Thoracic aorta (tissue), 2 donors: ENCODE measurements around the gene KAZN. TPM values are rescaled to one million over a fixed set of nuclear protein-coding genes. Genes with fewer than 3 reads are reported as not detected.

Experiments used
- ATAC-seq: fragments of 150-250 bp; one replicate; pipeline ENCODE4 v1.8.0; 2017; ENCODE audit warnings: low read depth; ENCODE audit not compliant: insufficient number of reproducible peaks, low FRiP score
- DNase-seq: peaks from one replicate; pipeline ENCODE4 v3.0.0-alpha.2; 2020; ENCODE audit warnings: low spot score
- H3K27ac ChIP-seq, 2 donors: fragments of 200-600 bp; sonication (generic); 1 replicate in 1 of 2; 2 replicates in 1 of 2; pipeline ENCODE4 v1.5.1; 2016; ENCODE audit warnings: mild to moderate bottlenecking in 2 of 2, moderate library complexity in 2 of 2
- H3K27me3 ChIP-seq: fragments of 200-600 bp; sonication (generic); replicated peaks from 2 replicates; pipeline ENCODE4 v1.6.0; 2016; ENCODE audit warnings: mild to moderate bottlenecking; ENCODE audit not compliant: insufficient read depth
- H3K36me3 ChIP-seq: fragments of 200-600 bp; sonication (generic); one replicate; pipeline ENCODE4 v1.5.1; 2016
- H3K4me1 ChIP-seq, 2 donors: fragments of 200-600 bp; sonication (generic); 1 replicate in 1 of 2; 2 replicates in 1 of 2; pipeline versions ENCODE4 v1.5.1 to v1.6.0; 2016; ENCODE audit warnings: low read depth in 2 of 2, mild to moderate bottlenecking in 1 of 2; ENCODE audit not compliant: control insufficient read depth in 1 of 2
- H3K4me3 ChIP-seq: fragments of 200-600 bp; sonication (generic); 2 replicates; pipeline ENCODE4 v1.5.1; 2016; ENCODE audit warnings: mild to moderate bottlenecking
- H3K9me3 ChIP-seq: fragments of 200-600 bp; sonication (generic); 2 replicates; pipeline ENCODE4 v1.5.1; 2016
- total RNA-seq, 2 donors: library from RNA; depleted of rRNA; stranded (reverse); fragments of >200 nt; gene quantifications; one replicate each; pipeline versions ENCODE4 v1.1.0 to v1.2.3, GENCODE V29; 2016
- TF ChIP-seq, protein P1 (sequence below): fragments of 200-600 bp; sonication (generic); IDR thresholded peaks from one replicate; pipeline ENCODE4 v1.5.1; 2019; ENCODE audit warnings: antibody characterized with exemption

KAZN gene
- total RNA-seq, 2 donors from 2014 or later, result 17.4 to 30.3 TPM

DNA sequence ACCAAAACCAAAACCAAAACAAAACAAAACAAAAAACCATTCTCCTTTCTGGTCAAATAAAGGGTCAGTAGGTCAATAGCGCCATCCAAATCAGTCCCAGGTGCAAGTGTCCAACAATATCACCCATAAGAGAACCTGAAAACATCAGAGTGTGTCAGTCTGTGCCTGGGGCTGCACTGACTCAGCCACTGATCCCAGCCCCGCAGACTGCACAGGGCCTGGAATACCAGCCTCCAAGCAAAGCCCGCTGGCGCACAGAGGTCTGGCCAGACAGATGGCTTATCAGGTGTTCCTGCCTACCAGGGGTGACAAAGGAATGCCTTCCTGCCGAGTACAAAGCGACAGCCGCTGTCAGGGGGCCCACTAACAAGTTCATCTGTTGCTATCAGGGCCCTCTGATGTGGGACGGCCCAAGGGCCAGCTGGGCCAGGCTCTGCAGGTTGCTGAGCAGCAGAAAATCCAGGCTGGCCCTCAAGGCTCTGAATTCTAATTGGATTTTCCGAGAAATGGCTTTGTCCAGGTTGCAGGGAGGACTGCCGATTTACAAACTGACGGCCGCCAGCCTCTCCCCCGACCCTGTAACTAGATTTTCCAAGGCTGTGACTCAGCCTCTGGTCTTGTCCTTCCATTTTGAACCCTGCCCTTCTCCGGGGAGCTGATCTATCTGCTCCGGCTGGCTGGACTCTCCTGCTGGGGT, 541.3 kb downstream of the KAZN start:
- H3K4me3 ChIP-seq, result no peak overlapping the region
- no peak overlapping the region for H3K27ac ChIP-seq
- ATAC-seq, result no peak
- TF ChIP-seq, protein P1, sequence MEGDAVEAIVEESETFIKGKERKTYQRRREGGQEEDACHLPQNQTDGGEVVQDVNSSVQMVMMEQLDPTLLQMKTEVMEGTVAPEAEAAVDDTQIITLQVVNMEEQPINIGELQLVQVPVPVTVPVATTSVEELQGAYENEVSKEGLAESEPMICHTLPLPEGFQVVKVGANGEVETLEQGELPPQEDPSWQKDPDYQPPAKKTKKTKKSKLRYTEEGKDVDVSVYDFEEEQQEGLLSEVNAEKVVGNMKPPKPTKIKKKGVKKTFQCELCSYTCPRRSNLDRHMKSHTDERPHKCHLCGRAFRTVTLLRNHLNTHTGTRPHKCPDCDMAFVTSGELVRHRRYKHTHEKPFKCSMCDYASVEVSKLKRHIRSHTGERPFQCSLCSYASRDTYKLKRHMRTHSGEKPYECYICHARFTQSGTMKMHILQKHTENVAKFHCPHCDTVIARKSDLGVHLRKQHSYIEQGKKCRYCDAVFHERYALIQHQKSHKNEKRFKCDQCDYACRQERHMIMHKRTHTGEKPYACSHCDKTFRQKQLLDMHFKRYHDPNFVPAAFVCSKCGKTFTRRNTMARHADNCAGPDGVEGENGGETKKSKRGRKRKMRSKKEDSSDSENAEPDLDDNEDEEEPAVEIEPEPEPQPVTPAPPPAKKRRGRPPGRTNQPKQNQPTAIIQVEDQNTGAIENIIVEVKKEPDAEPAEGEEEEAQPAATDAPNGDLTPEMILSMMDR, result no peak
- no peaks in the 10 kb centered on the region for H3K27me3 ChIP-seq
- H3K4me1 ChIP-seq, result peaks cover 0 to 11% of the 10 kb centered on the region in 2 donors
- no peaks in the 10 kb centered on the region for H3K9me3 ChIP-seq
- H3K36me3 ChIP-seq, result no peaks in the 10 kb centered on the region
- no peak for DNase-seq

GRCh38 chr1:15141935-15142539, 543.6 kb downstream of the KAZN start:
- Histone ChIP-seq H3K9me3 (no peaks in the 10 kb centered on the region), H3K4me3 (no peak overlapping the region), H3K36me3 (no peaks in the 10 kb centered on the region), H3K4me1 (peaks cover 0 to 22% of the 10 kb centered on the region in 2 donors), H3K27me3 (no peaks in the 10 kb centered on the region), H3K27ac (no peak overlapping the region)
- TF ChIP-seq, protein P1, result no peak
- no peak for ATAC-seq
- no peak for DNase-seq

DNA sequence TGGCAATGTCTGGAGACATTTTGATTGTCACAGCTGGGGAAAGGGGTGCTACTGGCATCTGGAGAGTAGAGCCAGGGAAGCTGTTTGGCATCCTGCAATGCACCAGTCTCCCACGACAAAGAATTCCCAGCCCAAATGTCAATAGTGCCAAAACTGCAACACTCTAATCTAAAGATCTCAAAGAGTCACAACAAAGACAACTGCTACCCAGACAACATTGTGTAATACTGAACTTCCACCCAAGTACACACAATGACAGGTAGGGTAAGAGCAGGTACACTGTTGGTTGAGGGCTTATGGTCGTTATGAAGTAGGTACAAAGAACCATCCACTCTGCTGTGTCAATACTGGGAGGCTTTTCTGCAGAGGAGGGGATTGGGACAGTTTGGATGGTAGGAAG, 546.8 kb downstream of the KAZN start:
- no peak overlapping the region for H3K4me3 ChIP-seq
- ATAC-seq (no peak), DNase-seq (no peak)
- H3K4me1 ChIP-seq, result peaks cover 0 to 28% of the 10 kb centered on the region in 2 donors
- no peak overlapping the region for H3K27ac ChIP-seq
- H3K36me3 ChIP-seq, result no peaks in the 10 kb centered on the region
- no peaks in the 10 kb centered on the region for H3K9me3 ChIP-seq
- TF ChIP-seq, protein P1, result no peak
- H3K27me3 ChIP-seq, result no peaks in the 10 kb centered on the region

DNA sequence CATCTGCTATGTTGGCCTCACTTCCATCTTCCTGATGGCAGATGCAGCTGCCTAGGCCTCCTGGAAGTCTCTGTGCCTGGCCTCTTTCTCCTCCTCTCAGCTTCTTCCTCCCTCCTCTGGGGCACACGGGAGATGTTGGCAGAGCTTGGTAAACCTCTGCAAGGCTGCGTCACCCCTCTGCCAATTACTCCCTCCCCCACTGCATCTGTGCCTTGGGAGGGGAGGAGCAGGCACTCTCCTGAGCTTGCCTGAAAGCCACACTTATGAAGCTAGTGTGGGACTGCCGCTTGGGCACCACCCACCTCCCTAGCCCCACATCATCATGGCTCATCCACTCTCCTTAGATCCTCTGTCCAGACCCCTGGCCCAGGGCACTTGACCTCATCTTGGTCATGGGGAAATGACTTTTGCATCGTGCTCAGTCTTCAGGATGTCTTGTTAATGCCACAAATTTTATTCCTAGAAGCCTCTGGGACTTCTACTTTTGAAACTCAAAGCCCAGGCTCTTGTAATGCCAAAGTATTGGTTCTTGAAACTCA, 547.7 kb downstream of the KAZN start:
- Histone ChIP-seq H3K4me3 (no peak overlapping the region), H3K27me3 (no peaks in the 10 kb centered on the region), H3K9me3 (no peaks in the 10 kb centered on the region), H3K27ac (no peak overlapping the region), H3K36me3 (no peaks in the 10 kb centered on the region), H3K4me1 (peaks cover 0 to 28% of the 10 kb centered on the region in 2 donors)
- TF ChIP-seq, protein P1, result no peak
- no peak for ATAC-seq
- DNase-seq, result no peak

- DNase-seq, result no peak
- peaks cover 0 to 23% of the 10 kb centered on the region in 2 donors for H3K4me1 ChIP-seq
- no peaks in the 10 kb centered on the region for H3K27me3 ChIP-seq
- TF ChIP-seq, protein P1, result no peak
- peak; percentile 59 for ATAC-seq
- no peaks in the 10 kb centered on the region for H3K9me3 ChIP-seq
- H3K4me3 ChIP-seq, result no peak overlapping the region
- H3K36me3 ChIP-seq, result no peaks in the 10 kb centered on the region
- no peak overlapping the region for H3K27ac ChIP-seq
These were observed 548.5 kb downstream of the KAZN start for GRCh38 chr1:15146971-15147376.
